ENCODE measurements around the gene SYNC. TPM values are rescaled to one million over a fixed set of nuclear protein-coding genes. Genes with fewer than 3 reads are reported as not detected.

SYNC gene
- total and polyA plus RNA-seq, 9 of the 15 experiments (the other 6 are each of a cell fraction or from before 2014, with no cell fraction given): 0.49 to 1.1 (median 0.87) TPM

DNA sequence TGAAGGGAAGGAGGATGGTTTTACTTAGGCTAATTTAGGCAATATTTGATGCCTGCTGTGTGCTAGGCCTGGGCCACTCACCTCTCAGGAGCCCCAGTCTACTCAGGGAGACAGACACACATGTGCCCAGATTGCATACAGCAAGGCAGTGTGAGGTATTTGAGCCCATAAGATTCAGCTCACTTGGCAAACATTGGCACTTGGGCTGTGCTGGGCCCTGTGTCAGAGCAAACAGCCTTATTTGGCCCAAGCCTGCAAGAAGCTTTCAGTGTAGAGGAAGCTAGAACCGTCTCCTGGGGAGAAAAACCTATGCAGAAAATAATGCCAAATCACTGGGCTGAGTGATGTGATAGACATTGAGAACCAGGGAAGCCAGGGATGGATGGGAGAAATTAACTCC, 3.9 kb upstream of the SYNC start:
- H3K27ac ChIP-seq (ENCODE audit: extremely low read depth, low read depth, low read length): no peak overlapping the region
- BruUV-seq (replicated peaks): no TSS peak
- intact Hi-C loops (cut with micrococcal nuclease): no loop called here
- no peak for ATAC-seq
- no peaks in the 10 kb centered on the region for H3K36me3 ChIP-seq (ENCODE audit: control insufficient read depth, insufficient read depth, low read length)
- POLR2A ChIA-PET: interaction anchor here (0.8 to 1.7 kb wide), 8 partner anchors 13 to 71 kb away, joined by 3 to 5 read pairs (median 3); no protein-coding TSS in a partner anchor
- H3K9me1 ChIP-seq (ENCODE audit: control insufficient read depth, insufficient read depth, low read length): no peaks in the 10 kb centered on the region
- 0 out of 2 replicates have a peak, but pooled peaks have one; percentile 34 for TF ChIP-seq IRF2 (CRISPR knock-in tag; IDR thresholded peaks at IDR 0.05)
- no peak for TF ChIP-seq ZNF175 (CRISPR knock-in tag; IDR thresholded peaks at IDR 0.05; ENCODE audit: low read depth)
- no peak overlapping the region for H3K4me2 ChIP-seq (ENCODE audit: insufficient read depth, low read length)
- no peak overlapping the region for H3K4me3 ChIP-seq
- in situ Hi-C loops (cut with MboI): no loop called here
- H3K79me2 ChIP-seq (ENCODE audit: control insufficient read depth, insufficient read depth, low read length): no peaks in the 10 kb centered on the region
- no peak for FAIRE-seq
- 23% methylated on average over 1 of the region's 1 CpG for WGBS (ENCODE audit: insufficient coverage, low coverage, missing lambda C conversion rate)
- peak overlapping the region; percentile 6; the same call in 1 of the 2 replicates for H2AFZ ChIP-seq (ENCODE audit: low read depth, low read length)
- H3K4me1 ChIP-seq (replicated peaks in 1 of 2; ENCODE audit: control insufficient read depth in 2 of 2, insufficient read depth in 2 of 2, low read length in 2 of 2): peaks cover 12 to 32% of the 10 kb centered on the region in 2 experiments; a peak in 4 of 5 replicates
- CTCF ChIA-PET (ENCODE audit: low intra/inter-chr PET ratio): interaction anchor here (0.6 kb wide), 1 partner anchor 67 kb away, joined by 3 read pairs; no protein-coding TSS in a partner anchor
- DNase-seq (ENCODE audit: extremely low read depth in 1 of 4, low spot score in 3 of 4): no peak
- H3K9me3 ChIP-seq (replicated peaks; ENCODE audit: control insufficient read depth, insufficient read depth, low read depth, low read length): no peaks in the 10 kb centered on the region
- H3K9ac ChIP-seq (ENCODE audit: insufficient read depth in 1 of 2, low read depth in 2 of 2, low read length in 2 of 2): peak overlapping the region in 1 of 2 experiments; percentile 39; a peak in 1 of 4 replicates
- H3K27me3 ChIP-seq (ENCODE audit: control insufficient read depth in 2 of 2, insufficient read depth in 2 of 2, low read length in 2 of 2): no peaks in the 10 kb centered on the region
- H4K20me1 ChIP-seq (replicated peaks; ENCODE audit: control insufficient read depth, insufficient read depth, low read length): no peaks in the 10 kb centered on the region

DNA sequence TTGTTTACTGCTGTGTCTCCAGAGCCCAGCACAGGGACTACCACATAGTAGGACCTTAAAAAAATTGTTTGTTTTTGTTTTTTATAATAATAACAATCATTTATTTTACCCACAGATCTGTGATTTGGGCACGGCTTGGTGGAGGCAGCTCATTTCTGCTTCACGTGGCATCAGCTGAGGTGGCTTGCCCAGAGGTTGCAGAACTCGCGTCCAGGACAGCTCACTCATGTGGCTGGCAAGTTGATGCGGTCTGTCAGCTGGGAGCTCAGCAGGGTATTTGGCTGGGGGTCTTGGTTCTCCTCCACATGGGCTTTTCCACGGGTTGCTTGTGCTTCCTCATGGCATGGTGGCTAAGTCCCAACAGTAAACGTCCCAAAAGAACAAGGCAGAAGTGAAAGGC, 2.9 kb upstream of the SYNC start:
- Histone ChIP-seq H3K4me1 (replicated peaks in 1 of 2; ENCODE audit: control insufficient read depth in 2 of 2, insufficient read depth in 2 of 2, low read length in 2 of 2) (peaks cover 12 to 34% of the 10 kb centered on the region in 2 experiments; a peak in 4 of 5 replicates), H3K36me3 (ENCODE audit: control insufficient read depth, insufficient read depth, low read length) (no peaks in the 10 kb centered on the region), H3K4me2 (ENCODE audit: insufficient read depth, low read length) (no peak overlapping the region), H3K9me3 (replicated peaks; ENCODE audit: control insufficient read depth, insufficient read depth, low read depth, low read length) (no peaks in the 10 kb centered on the region), H3K79me2 (ENCODE audit: control insufficient read depth, insufficient read depth, low read length) (no peaks in the 10 kb centered on the region), H3K27me3 (ENCODE audit: control insufficient read depth in 2 of 2, insufficient read depth in 2 of 2, low read length in 2 of 2) (no peaks in the 10 kb centered on the region), H3K4me3 (no peak overlapping the region), H3K9ac (ENCODE audit: insufficient read depth in 1 of 2, low read depth in 2 of 2, low read length in 2 of 2) (no peak overlapping the region), H4K20me1 (replicated peaks; ENCODE audit: control insufficient read depth, insufficient read depth, low read length) (no peaks in the 10 kb centered on the region), H2AFZ (ENCODE audit: low read depth, low read length) (no peak overlapping the region), H3K9me1 (ENCODE audit: control insufficient read depth, insufficient read depth, low read length) (no peaks in the 10 kb centered on the region), H3K27ac (ENCODE audit: extremely low read depth, low read depth, low read length) (no peak overlapping the region)
- no peak for TF ChIP-seq POLR3A (IDR thresholded peaks at IDR 0.05; ENCODE audit: borderline replicate concordance, extremely low read depth, insufficient read depth, insufficient read length)
- TF ChIP-seq, protein P1, sequence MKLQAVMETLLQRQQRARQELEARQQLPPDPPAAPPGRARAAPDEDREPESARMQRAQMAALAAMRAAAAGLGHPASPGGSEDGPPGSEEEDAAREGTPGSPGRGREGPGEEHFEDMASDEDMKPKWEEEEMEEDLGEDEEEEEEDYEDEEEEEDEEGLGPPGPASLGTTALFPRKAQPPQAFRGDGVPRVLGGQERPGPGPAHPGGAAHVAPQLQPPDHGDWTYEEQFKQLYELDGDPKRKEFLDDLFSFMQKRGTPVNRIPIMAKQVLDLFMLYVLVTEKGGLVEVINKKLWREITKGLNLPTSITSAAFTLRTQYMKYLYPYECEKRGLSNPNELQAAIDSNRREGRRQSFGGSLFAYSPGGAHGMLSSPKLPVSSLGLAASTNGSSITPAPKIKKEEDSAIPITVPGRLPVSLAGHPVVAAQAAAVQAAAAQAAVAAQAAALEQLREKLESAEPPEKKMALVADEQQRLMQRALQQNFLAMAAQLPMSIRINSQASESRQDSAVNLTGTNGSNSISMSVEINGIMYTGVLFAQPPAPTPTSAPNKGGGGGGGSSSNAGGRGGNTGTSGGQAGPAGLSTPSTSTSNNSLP (IDR thresholded peaks at IDR 0.05; ENCODE audit: borderline replicate concordance, low read depth, low read length): no peak
- in situ Hi-C loops (cut with MboI): no loop called here
- BruUV-seq (replicated peaks): no TSS peak
- intact Hi-C loops (cut with micrococcal nuclease): no loop called here
- WGBS (ENCODE audit: insufficient coverage, low coverage, missing lambda C conversion rate): 55% methylated on average over 7 of the region's 7 CpGs
- DNase-seq (ENCODE audit: extremely low read depth in 1 of 4, low spot score in 3 of 4) (no peak), FAIRE-seq (no peak), ATAC-seq (no peak)
- ChIA-PET CTCF (ENCODE audit: low intra/inter-chr PET ratio) (interaction anchor here (0.6 kb wide), 1 partner anchor 57 kb away, joined by 3 read pairs; no protein-coding TSS in a partner anchor), POLR2A (interaction anchor here (0.6 to 1.4 kb wide), 7 partner anchors 9 to 77 kb away, joined by 3 to 5 read pairs (median 4); no protein-coding TSS in a partner anchor)

All from K562 (cell line).